Breast epithelium (tissue), 3 donors: Measurements from ENCODE around the gene STARD8.

ENCODE experiments used
- POLR2A ChIP-seq: fragments of 450-650 bp; IDR thresholded peaks from one replicate; pipeline ENCODE4 v1.6.1; 2016; ENCODE audit warnings: antibody characterized with exemption, mild to moderate bottlenecking, moderate library complexity
- TF ChIP-seq, protein P1 (sequence below), 3 donors: fragments of 450-650 bp; IDR thresholded peaks; one replicate each; pipeline ENCODE4 v1.5.1; 2016 to 2017; ENCODE audit warnings: antibody characterized with exemption in 3 of 3, mild to moderate bottlenecking in 3 of 3, moderate library complexity in 3 of 3

DNA sequence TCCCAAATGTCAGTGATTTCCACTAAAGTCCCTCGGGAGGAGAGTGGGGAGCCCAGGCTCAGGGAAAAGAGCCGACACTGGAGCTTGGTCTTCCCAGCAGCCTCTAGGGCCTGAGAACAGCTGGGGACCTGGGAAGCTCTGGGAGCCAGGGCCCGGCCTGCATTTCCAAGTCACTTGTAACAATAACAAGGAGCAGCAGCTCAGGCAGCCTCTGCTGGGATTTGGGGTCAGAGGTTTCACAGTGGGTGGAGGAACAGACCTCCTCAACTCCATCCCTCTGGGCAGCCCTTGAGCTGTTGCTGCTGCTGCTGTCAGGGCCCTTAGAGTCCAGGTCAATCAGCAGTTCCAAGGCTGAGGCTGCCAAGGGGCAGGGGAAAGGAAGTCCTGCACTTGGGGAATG is 11.1 kb downstream of the STARD8 start:
- TF ChIP-seq, protein P1, sequence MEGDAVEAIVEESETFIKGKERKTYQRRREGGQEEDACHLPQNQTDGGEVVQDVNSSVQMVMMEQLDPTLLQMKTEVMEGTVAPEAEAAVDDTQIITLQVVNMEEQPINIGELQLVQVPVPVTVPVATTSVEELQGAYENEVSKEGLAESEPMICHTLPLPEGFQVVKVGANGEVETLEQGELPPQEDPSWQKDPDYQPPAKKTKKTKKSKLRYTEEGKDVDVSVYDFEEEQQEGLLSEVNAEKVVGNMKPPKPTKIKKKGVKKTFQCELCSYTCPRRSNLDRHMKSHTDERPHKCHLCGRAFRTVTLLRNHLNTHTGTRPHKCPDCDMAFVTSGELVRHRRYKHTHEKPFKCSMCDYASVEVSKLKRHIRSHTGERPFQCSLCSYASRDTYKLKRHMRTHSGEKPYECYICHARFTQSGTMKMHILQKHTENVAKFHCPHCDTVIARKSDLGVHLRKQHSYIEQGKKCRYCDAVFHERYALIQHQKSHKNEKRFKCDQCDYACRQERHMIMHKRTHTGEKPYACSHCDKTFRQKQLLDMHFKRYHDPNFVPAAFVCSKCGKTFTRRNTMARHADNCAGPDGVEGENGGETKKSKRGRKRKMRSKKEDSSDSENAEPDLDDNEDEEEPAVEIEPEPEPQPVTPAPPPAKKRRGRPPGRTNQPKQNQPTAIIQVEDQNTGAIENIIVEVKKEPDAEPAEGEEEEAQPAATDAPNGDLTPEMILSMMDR (IDR thresholded peaks at IDR 0.05), result no peak
- TF ChIP-seq POLR2A, result no peak
